ENCODE data around the gene PRF1.

GRCh38 chr10:70607936-70608335, 5.4 kb upstream of the PRF1 start:
- TF ChIP-seq CTCF (optimal IDR thresholded peaks at IDR 0.05 in 1 of 3, IDR thresholded peaks at IDR 0.05 in 1 of 3, conservative IDR thresholded peaks at IDR 0.05 in 1 of 3; ENCODE audit: extremely low read depth in 1 of 3, insufficient read depth in 2 of 3, low read length in 3 of 3) (no peak), EZH2 (IDR thresholded peaks at IDR 0.05; ENCODE audit: low read length) (no peak)

All from keratinocyte (primary cell).